Endothelial cell (in vitro differentiated cells): ENCODE results near the gene BEAN1. TPM values are rescaled to one million over a fixed set of nuclear protein-coding genes. Genes with fewer than 3 reads are reported as not detected.
A peak's percentile ranks its signal among the peaks of the same experiment; 100 is the strongest.
"Not testable (repeated sequence)": the region's sequence is repeated elsewhere in the genome, so short reads cannot be mapped to it uniquely, and the experiment has no call there.

Experiments used
- DNase-seq: peaks from one replicate; pipeline ENCODE4 v3.0.0; 2021; ENCODE audit warnings: low spot score
- H3K27ac Mint-ChIP-seq: one replicate; pipeline ENCODE4 v1.8.0; 2021; ENCODE audit warnings: mixed read lengths, inconsistent platforms; ENCODE audit not compliant: unreplicated experiment
- H3K27me3 Mint-ChIP-seq: one replicate; pipeline ENCODE4 v1.8.0; 2021; ENCODE audit warnings: mild to moderate bottlenecking, moderate library complexity, mixed read lengths, inconsistent platforms; ENCODE audit not compliant: unreplicated experiment
- H3K36me3 Mint-ChIP-seq: one replicate; pipeline ENCODE4 v1.8.0; 2021; ENCODE audit warnings: mild to moderate bottlenecking, low read depth, mixed read lengths, inconsistent platforms; ENCODE audit not compliant: unreplicated experiment
- H3K4me1 Mint-ChIP-seq: one replicate; pipeline ENCODE4 v1.8.0; 2021; ENCODE audit warnings: mild to moderate bottlenecking, mixed read lengths, inconsistent platforms; ENCODE audit not compliant: unreplicated experiment
- H3K4me3 Mint-ChIP-seq: one replicate; pipeline ENCODE4 v1.8.0; 2021; ENCODE audit warnings: mild to moderate bottlenecking, mixed read lengths, inconsistent platforms; ENCODE audit not compliant: unreplicated experiment
- H3K9me3 Mint-ChIP-seq: one replicate; pipeline ENCODE4 v1.8.0; 2021; ENCODE audit warnings: mixed read lengths, inconsistent platforms; ENCODE audit not compliant: unreplicated experiment
- CTCF ChIP-seq: fragments of 200-600 bp; sonication (generic); IDR thresholded peaks from one replicate; pipeline ENCODE4 v1.5.0; 2021; ENCODE audit warnings: antibody characterized with exemption; ENCODE audit not compliant: unreplicated experiment
- total RNA-seq: library from RNA; stranded (reverse); fragmentation: NEBNext Ultra II Directional; extraction: Animal tissue kit (Norgen Biotek cat#: 25700); gene quantifications from one replicate; pipeline ENCODE4 v1.2.1, GENCODE V29; 2021; ENCODE audit not compliant: unreplicated experiment

The BEAN1 gene
- total RNA-seq, 1 donor from 2014 or later: 0.49 TPM

GRCh38 chr16:66495440-66495839, 68.3 kb downstream of the BEAN1 start:
- Mint-ChIP-seq H3K27me3 (no peaks in the 10 kb centered on the region), H3K9me3 (no peaks in the 10 kb centered on the region), H3K4me3 (no peak overlapping the region), H3K36me3 (peaks cover 3% of the 10 kb centered on the region), H3K27ac (peak overlapping the region; percentile 42), H3K4me1 (peaks cover 21% of the 10 kb centered on the region)
- no peak for DNase-seq
- TF ChIP-seq CTCF: no peak

GRCh38 chr16:66496226-66496625, 69.1 kb downstream of the BEAN1 start:
- not testable (repeated sequence) for H3K36me3 Mint-ChIP-seq

GRCh38 chr16:66497921-66498320, 70.8 kb downstream of the BEAN1 start:
- H3K9me3 Mint-ChIP-seq, DNase-seq, H3K27ac Mint-ChIP-seq, H3K4me1 Mint-ChIP-seq, H3K36me3 Mint-ChIP-seq, H3K27me3 Mint-ChIP-seq, H3K4me3 Mint-ChIP-seq: not testable (repeated sequence)

More at GRCh38 chr16:66496226-66496625, 69.1 kb downstream of the BEAN1 start:
- peaks cover 14% of the 10 kb centered on the region for H3K4me1 Mint-ChIP-seq
- H3K27ac Mint-ChIP-seq, DNase-seq, H3K27me3 Mint-ChIP-seq, H3K9me3 Mint-ChIP-seq, H3K4me3 Mint-ChIP-seq: not testable (repeated sequence)

- H3K36me3 Mint-ChIP-seq, H3K4me3 Mint-ChIP-seq, H3K27ac Mint-ChIP-seq, DNase-seq, H3K27me3 Mint-ChIP-seq, H3K9me3 Mint-ChIP-seq: not testable (repeated sequence)
- peaks cover 11% of the 10 kb centered on the region for H3K4me1 Mint-ChIP-seq
Measured at GRCh38 chr16:66501563-66501962, 74.5 kb downstream of the BEAN1 start.

GRCh38 chr16:66502020-66502913, 75.2 kb downstream of the BEAN1 start:
- H3K27me3 Mint-ChIP-seq: no peaks in the 10 kb centered on the region
- H3K36me3 Mint-ChIP-seq: peaks cover under 1% of the 10 kb centered on the region
- no peak overlapping the region for H3K4me3 Mint-ChIP-seq
- H3K27ac Mint-ChIP-seq: no peak overlapping the region
- no peaks in the 10 kb centered on the region for H3K9me3 Mint-ChIP-seq
- TF ChIP-seq CTCF: no peak
- no peak for DNase-seq
- H3K4me1 Mint-ChIP-seq: peaks cover 11% of the 10 kb centered on the region

- Mint-ChIP-seq H3K4me1 (peaks cover 11% of the 10 kb centered on the region), H3K27me3 (no peaks in the 10 kb centered on the region), H3K27ac (peak overlapping the region; percentile 20), H3K36me3 (no peaks in the 10 kb centered on the region), H3K4me3 (no peak overlapping the region), H3K9me3 (no peaks in the 10 kb centered on the region)
- no peak for DNase-seq
- TF ChIP-seq CTCF: no peak
Measured at GRCh38 chr16:66503030-66503429, 75.9 kb downstream of the BEAN1 start.
